Measurements from ENCODE around the gene MAP3K3. TPM values are rescaled to one million over a fixed set of nuclear protein-coding genes. Genes with fewer than 3 reads are reported as not detected.

MAP3K3 gene
- total and polyA plus RNA-seq, 10 of the 15 experiments (the other 5 are each of a cell fraction or from before 2014, with no cell fraction given): 1.6 to 24.1 (median 15.0) TPM

GRCh38 chr17:63701456-63701820 lies 79.2 kb downstream of the MAP3K3 start (continued):
- TF ChIP-seq CEBPZ (IDR thresholded peaks at IDR 0.05; ENCODE audit: low read depth, low read length) (no peak), FOXM1 (IDR thresholded peaks at IDR 0.05; ENCODE audit: low read depth, low read length) (no peak), ZNF687 (IDR thresholded peaks at IDR 0.05) (no peak), POU2F2 (IDR thresholded peaks at IDR 0.05; ENCODE audit: borderline replicate concordance, low read depth, low read length) (no peak), RELB (IDR thresholded peaks at IDR 0.05; ENCODE audit: low read depth) (no peak), MTA2 (IDR thresholded peaks at IDR 0.05; ENCODE audit: low read depth) (no peak), CHD2 (IDR thresholded peaks at IDR 0.05; ENCODE audit: borderline replicate concordance, low read depth, low read length) (peak; percentile 0; the same call in 1 of the 2 replicates)

Measured in GM12878 (cell line).